NCI-H1105 treated with DMSO at 0.1 percent for 48 hours (cell line): ENCODE measurements around the gene MYO16.
"Not testable (repeated sequence)": the region's sequence is repeated elsewhere in the genome, so short reads cannot be mapped to it uniquely, and the experiment has no call there.

Experiments
- DNase-seq: peaks from one replicate; lab custom pipeline; 2025; lab: John Stamatoyannopoulos, UW

The MYO16 gene

GRCh38 chr13:108895220-108895704 is 265.9 kb downstream of the MYO16 start:
- peak; percentile 81 for DNase-seq

GRCh38 chr13:108897955-108898354 is 268.5 kb downstream of the MYO16 start:
- no peak for DNase-seq

GRCh38 chr13:108902405-108903155 is 273.2 kb downstream of the MYO16 start:
- DNase-seq: peak; percentile 63

GRCh38 chr13:108903613-108904012 is 274.2 kb downstream of the MYO16 start:
- no peak for DNase-seq

GRCh38 chr13:108911807-108912206 is 282.4 kb downstream of the MYO16 start:
- DNase-seq: no peak

- DNase-seq: not testable (repeated sequence)
These were observed 284.3 kb downstream of the MYO16 start for GRCh38 chr13:108913731-108914130.

- peak; percentile 35 for DNase-seq
These were observed 285.8 kb downstream of the MYO16 start for GRCh38 chr13:108915095-108915633.

- DNase-seq: no peak
These were observed 286.5 kb downstream of the MYO16 start for GRCh38 chr13:108915634-108916512.

- DNase-seq: peak; percentile 63
These were observed 288.2 kb downstream of the MYO16 start for GRCh38 chr13:108917581-108917980.

- no peak for DNase-seq
These were observed 289.9 kb downstream of the MYO16 start for GRCh38 chr13:108919036-108919907.

- DNase-seq: no peak
These were observed 290.7 kb downstream of the MYO16 start for GRCh38 chr13:108920137-108920536.

GRCh38 chr13:108921238-108921637 is 291.8 kb downstream of the MYO16 start:
- no peak for DNase-seq

- DNase-seq: no peak
These were observed 292.7 kb downstream of the MYO16 start for GRCh38 chr13:108922108-108922507.

- no peak for DNase-seq
These were observed 294.1 kb downstream of the MYO16 start for GRCh38 chr13:108923386-108924047.

GRCh38 chr13:108924134-108924533 is 294.7 kb downstream of the MYO16 start:
- DNase-seq: no peak

GRCh38 chr13:108924541-108924940 is 295.1 kb downstream of the MYO16 start:
- no peak for DNase-seq

GRCh38 chr13:108925070-108925469 is 295.7 kb downstream of the MYO16 start:
- DNase-seq: no peak

- DNase-seq: no peak
These were observed 297.5 kb downstream of the MYO16 start for GRCh38 chr13:108926862-108927261.

- DNase-seq: no peak
These were observed 298.2 kb downstream of the MYO16 start for GRCh38 chr13:108927615-108928014.

GRCh38 chr13:108929532-108930206 is 300.3 kb downstream of the MYO16 start:
- DNase-seq: peak; percentile 20

GRCh38 chr13:108932196-108932595 is 302.8 kb downstream of the MYO16 start:
- DNase-seq: no peak
